Measurements from ENCODE around the gene M1AP. TPM values are rescaled to one million over a fixed set of nuclear protein-coding genes. Genes with fewer than 3 reads are reported as not detected.

M1AP gene
- total RNA-seq, 1 experiment from 2014 or later: 7.6 TPM

DNA sequence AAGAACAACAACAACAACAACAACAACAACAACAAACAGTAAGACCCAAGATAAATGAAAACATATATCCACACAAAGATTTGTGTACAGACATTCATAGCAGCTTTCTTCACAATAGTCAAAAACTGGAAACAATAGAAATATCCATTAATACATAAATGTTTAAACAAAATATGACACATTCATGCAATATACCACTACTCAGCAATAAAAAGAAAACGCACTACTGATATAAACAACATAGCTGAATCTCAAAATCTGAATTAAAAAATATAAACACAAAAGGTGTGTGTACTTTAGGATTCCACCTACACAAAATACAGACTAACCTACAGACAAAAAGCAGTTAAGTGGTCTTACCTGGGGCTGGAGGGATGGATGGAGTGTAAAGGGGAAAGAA is 51.5 kb downstream of the M1AP start:
- no peak overlapping the region for H3K4ac ChIP-seq (ENCODE audit: low read depth, low read length)
- H3K9me3 ChIP-seq (ENCODE audit: control insufficient read depth, low read depth, low read length): no peaks in the 10 kb centered on the region
- H2BK15ac ChIP-seq (ENCODE audit: low read depth, low read length): no peak overlapping the region
- no peaks in the 10 kb centered on the region for H3K79me1 ChIP-seq (ENCODE audit: insufficient read depth, low read depth, low read length, poor library complexity, severe bottlenecking)
- H3K56ac ChIP-seq (ENCODE audit: insufficient read length, low read depth, low read length): no peak overlapping the region
- no peak overlapping the region for H2BK5ac ChIP-seq (ENCODE audit: insufficient read length, low read length)
- no peaks in the 10 kb centered on the region for H3K23me2 ChIP-seq (ENCODE audit: insufficient read length, low read depth, low read length, poor library complexity, severe bottlenecking)
- no peak overlapping the region for H3K18ac ChIP-seq (ENCODE audit: insufficient read length, low read depth, low read length)
- DNase-seq: no peak
- H3K27me3 ChIP-seq (ENCODE audit: insufficient read depth, low read length): no peaks in the 10 kb centered on the region
- no peak overlapping the region for H4K91ac ChIP-seq (ENCODE audit: insufficient read length, low read depth, low read length)
- TF ChIP-seq CTCF (conservative IDR thresholded peaks at IDR 0.05): no peak
- no peak overlapping the region for H3T11ph ChIP-seq (ENCODE audit: low read length)
- no peak overlapping the region for H3K23ac ChIP-seq (ENCODE audit: insufficient read length, low read depth, low read length)
- Mint-ChIP-seq H3K36me3 (ENCODE audit: insufficient read depth in 1 of 3, low read depth in 3 of 3) (no peaks in the 10 kb centered on the region), H3K27me3 (ENCODE audit: low read depth) (peaks cover 4% of the 10 kb centered on the region; the same call in 1 of the 2 replicates), H3K4me1 (no peaks in the 10 kb centered on the region), H3K9me3 (no peaks in the 10 kb centered on the region), H3K4me3 (no peak overlapping the region), H3K27ac (no peak overlapping the region)
- H3K27ac ChIP-seq (ENCODE audit: insufficient read length, low read depth, low read length): no peak overlapping the region
- H3K9ac ChIP-seq (ENCODE audit: extremely low read depth, insufficient read length, low read length): no peak overlapping the region
- H2AFZ ChIP-seq (ENCODE audit: low read length): no peak overlapping the region
- H4K5ac ChIP-seq (ENCODE audit: insufficient read length, low read depth, low read length): no peak overlapping the region
- H2BK20ac ChIP-seq (ENCODE audit: low read depth, low read length, poor library complexity, severe bottlenecking): no peak overlapping the region
- no peak overlapping the region for H2BK12ac ChIP-seq (ENCODE audit: insufficient read length, low read depth, low read length)
- H4K20me1 ChIP-seq (ENCODE audit: control insufficient read depth, insufficient read depth, insufficient read length): no peaks in the 10 kb centered on the region
- H3K4me1 ChIP-seq (ENCODE audit: insufficient read depth, low read length): no peaks in the 10 kb centered on the region
- no peak overlapping the region for H4K8ac ChIP-seq (replicated peaks; ENCODE audit: insufficient read length, low read depth, low read length)
- H2BK120ac ChIP-seq (ENCODE audit: low read depth, low read length, poor library complexity, severe bottlenecking): no peak overlapping the region
- no peak overlapping the region for H3K14ac ChIP-seq (ENCODE audit: insufficient read depth, low read length)
- no CpG with 5 or more reads among the region's 1 CpG for whole genome bisulfite sequencing (ENCODE audit: extremely low coverage, insufficient read length, low lambda C conversion rate)
- no peak overlapping the region for H2AK5ac ChIP-seq (ENCODE audit: insufficient read length, low read length)
- no peak overlapping the region for H3K4me2 ChIP-seq (ENCODE audit: insufficient read depth, insufficient read length, low read length)
- H3K79me2 ChIP-seq (ENCODE audit: insufficient read depth, low read length): no peaks in the 10 kb centered on the region
